Peyer's patch (tissue), 4 donors: ENCODE measurements around the gene PYM1.

Experiments used
- CTCF ChIP-seq, 6 experiments: fragments of 450-650 bp in 4 of 6; fragments of 200-600 bp in 2 of 6; sonication (generic) in 1 of 6; IDR thresholded peaks; one replicate each; pipeline ENCODE4 v1.5.1; 2017 to 2019; ENCODE audit warnings: antibody characterized with exemption in 6 of 6, mild to moderate bottlenecking in 3 of 6, moderate library complexity in 1 of 6
- POLR2A ChIP-seq, 2 donors: fragments of 450-650 bp; IDR thresholded peaks; one replicate each; pipeline ENCODE4 v1.5.1; 2017; ENCODE audit warnings: antibody characterized with exemption in 2 of 2, mild to moderate bottlenecking in 2 of 2, moderate library complexity in 2 of 2

- no peak for TF ChIP-seq CTCF (IDR thresholded peaks at IDR 0.05)
- no peak for TF ChIP-seq POLR2A (IDR thresholded peaks at IDR 0.05)
These were observed 27.6 kb upstream of the PYM1 start for GRCh38 chr12:55955344-55955743.
